ENCODE results near the gene RPS6KA4.

RPS6KA4 gene

GRCh38 chr11:64327993-64328392, 31.0 kb upstream of the RPS6KA4 start:
- FAIRE-seq = no peak

DNA sequence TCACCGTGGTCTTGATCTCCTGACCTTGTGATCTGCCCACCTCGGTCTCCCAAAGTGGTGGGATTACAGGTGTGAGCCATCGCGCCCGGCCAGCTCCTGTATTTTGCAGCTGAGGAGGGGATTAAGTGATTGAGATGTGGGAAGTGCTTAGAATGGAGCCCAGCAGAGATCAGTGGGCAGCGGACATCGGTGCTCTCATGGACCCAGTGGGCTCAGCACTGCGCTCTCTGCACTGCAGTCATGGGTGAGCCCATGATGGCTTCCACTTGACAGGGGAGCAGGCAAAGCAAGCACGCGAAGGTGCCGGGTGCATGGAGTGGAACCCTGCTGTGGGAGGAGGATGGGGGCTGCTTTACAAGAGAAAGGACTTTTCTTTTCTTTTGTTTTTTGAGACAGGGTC, 28.1 kb upstream of the RPS6KA4 start:
- no peak for FAIRE-seq

- no peak for FAIRE-seq
Measured at GRCh38 chr11:64331569-64332371, 27.2 kb upstream of the RPS6KA4 start.

DNA sequence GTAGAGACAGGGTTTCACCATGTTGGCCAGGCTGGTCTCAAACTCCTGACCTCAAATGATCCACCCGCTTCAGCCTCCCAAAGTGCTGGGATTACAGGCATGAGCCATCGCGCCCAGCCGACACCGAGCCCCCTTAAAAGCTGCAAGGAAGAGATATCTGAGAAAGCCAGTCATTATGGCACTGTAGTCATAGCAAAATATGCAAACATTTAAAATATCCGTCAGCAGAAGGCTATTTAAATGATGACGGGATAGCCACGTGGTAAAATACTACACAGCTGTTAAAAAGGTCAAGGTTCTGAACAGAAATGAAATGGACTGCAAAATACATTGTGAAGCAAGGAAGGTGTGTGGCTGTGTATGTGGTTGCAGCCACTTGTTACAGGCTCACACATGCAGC, 25.4 kb upstream of the RPS6KA4 start:
- FAIRE-seq = no peak

DNA sequence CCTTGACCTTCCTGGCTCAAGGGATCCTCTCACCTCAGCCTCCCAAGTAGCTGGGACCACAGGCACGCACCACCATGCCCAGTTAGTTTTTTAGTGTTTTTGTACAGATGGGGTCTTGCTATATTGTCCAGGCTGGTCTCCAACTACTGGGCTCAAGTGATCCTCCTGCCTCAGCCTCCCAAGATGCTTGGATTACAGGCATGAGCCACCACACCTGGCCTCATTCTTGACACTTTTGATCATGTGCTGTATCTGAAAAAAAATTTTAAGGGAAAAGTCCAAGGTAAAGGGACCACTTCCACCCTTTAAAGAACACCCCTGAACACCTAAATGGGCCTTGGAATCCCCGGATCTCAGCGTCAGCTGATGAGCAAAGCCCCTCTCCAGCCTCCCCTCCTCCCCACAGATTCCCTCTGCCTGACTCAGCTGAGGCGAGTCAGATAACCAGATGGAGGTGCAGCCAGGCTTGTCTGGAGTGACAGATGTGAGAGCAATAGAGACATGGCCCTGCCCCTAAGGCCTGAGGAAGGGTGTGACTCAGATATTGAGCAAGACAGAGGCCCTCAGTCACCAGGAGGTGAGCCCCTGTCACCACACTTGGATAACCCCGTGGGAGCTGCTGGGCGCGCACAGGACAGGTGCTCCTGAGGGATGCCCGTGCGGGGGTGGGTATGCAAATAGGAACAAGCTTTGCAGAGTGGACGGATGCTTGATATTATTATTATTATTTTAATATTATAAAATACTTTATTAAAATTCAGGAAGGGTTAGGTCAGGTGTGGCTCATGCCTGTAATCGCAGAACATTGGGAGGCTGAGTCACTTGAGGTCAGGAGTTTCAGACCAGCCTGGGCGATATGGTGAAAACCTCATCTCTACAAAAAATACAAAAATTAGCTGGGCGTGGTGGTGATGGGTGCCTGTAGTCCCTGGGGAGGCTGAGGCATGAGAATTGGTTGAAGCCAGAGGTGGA, 23.9 kb upstream of the RPS6KA4 start:
- no peak for FAIRE-seq

DNA sequence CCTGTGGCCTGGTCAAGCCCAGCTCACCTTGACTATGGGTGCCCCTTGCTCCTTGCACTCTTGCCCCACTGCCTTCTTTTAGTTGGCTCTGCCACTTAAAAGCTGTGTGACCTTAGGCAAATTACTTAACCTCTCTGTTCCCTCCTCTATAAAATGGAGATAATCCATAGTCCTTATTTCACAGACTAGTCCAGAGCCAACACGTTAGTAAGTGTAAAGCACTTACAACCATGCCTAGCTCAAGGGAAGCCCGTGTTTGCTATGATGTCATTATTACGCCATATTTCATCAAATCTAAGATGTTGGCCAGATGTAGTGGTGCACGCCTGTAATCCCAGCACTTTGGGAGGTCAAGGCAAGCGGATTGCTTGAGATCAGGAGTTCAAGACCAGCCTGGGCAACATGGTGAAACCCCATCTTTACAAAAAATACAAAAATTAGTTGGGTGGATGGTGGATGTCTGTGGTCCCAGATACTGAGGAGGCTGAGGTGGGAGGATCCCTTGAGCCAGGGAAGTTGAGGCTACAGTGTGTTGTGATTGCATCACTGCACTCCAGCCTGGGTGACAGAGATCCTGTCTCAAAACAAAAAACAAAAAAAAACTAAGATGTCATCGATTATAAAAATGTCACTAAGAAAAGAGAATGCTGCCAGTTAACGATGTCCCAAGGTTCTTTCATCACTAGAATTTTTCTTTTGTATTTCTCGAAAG, 21.3 kb upstream of the RPS6KA4 start:
- no peak for FAIRE-seq

DNA sequence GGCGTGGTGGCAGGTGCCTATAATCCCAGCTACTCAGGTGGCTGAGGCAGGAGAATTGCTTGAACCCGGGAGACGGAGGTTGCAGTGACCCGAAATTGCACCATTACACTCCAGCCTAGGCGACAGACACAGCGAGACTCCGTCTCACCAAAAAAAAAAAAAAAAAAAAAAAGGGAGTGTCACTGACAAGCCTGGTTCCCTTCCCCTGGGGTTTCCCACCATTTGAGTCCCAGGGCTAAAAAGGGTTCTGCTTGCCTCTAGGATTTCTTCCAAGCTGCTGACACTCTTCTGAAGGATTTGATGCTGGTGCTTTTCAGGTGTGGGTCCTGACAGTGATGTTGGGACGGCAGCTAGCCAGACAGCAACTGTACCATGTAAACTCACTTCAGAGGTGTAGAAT, 20.2 kb upstream of the RPS6KA4 start:
- FAIRE-seq = no peak

DNA sequence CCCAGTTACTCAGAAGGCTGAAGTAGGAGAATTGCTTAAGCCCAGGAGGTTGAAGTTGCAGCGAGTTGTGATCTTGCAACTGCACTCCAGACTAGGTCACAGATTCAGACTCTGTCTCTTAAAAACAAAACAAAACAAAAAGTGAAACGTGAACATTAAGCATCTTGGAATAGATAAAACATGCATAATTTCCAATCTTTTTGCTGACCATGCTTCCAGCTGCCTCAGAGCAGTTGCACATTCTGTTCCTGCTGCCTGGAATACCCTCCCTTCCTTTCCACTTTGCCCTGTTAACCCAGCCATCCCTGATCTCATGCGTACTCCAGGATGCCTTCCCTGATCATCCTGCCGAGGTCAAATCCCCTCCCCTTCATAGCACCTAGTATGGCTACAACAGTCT, 19.7 kb upstream of the RPS6KA4 start:
- FAIRE-seq = no peak

GRCh38 chr11:64339754-64340408, 19.1 kb upstream of the RPS6KA4 start, which contains the start of gene CCDC88B:
Gene CCDC88B (plus strand): TSS chr11:64340204. CDS start chr11:64340267, 63 bp downstream.
- FAIRE-seq = no peak

DNA sequence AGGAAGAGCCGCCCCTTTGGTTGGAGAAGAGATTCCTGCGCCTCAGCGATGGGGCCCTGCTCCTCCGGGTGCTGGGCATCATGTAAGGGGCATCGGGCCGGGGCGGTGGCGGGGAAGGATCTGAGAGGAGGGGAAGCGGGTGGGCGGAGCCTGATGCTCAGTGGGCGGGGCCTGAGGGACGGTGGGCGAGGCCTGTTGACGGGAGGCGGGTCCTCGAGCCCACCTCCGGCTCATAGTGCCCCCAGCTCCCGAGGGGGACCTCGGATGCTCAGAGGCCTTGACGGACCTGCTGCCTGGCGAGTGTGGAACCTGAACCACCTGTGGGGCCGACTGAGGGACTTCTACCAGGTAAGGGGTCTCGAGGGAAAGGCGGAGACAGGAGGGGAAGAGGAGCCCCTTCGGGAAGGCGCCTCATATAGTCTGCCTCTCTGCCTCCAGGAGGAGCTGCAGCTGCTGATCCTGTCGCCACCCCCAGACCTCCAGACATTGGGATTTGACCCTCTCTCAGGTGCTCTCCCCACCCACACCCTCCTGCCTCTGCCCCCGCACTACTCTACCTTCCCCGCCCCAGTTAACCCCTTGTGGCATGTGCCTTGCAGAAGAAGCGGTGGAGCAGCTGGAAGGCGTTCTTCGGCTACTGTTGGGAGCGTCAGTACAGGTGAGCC, 18.2 kb upstream of the RPS6KA4 start:
- FAIRE-seq = no peak

DNA sequence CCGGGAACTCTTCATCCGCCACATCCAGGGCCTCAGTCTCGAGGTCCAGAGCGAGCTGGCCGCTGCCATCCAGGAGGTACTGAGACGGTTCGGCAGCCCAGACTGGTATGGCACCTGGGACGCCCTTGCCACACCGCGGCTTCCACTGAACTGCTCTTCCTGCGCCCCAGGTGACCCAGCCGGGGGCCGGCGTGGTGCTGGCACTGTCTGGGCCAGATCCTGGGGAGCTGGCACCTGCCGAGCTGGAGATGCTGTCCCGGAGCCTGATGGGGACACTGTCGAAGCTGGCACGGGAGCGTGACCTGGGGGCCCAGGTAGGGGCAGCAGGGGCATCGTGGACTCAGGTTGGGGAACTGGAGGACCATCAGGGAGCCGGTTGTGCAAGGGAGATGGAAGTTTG, 17.5 kb upstream of the RPS6KA4 start:
- FAIRE-seq = no peak

DNA sequence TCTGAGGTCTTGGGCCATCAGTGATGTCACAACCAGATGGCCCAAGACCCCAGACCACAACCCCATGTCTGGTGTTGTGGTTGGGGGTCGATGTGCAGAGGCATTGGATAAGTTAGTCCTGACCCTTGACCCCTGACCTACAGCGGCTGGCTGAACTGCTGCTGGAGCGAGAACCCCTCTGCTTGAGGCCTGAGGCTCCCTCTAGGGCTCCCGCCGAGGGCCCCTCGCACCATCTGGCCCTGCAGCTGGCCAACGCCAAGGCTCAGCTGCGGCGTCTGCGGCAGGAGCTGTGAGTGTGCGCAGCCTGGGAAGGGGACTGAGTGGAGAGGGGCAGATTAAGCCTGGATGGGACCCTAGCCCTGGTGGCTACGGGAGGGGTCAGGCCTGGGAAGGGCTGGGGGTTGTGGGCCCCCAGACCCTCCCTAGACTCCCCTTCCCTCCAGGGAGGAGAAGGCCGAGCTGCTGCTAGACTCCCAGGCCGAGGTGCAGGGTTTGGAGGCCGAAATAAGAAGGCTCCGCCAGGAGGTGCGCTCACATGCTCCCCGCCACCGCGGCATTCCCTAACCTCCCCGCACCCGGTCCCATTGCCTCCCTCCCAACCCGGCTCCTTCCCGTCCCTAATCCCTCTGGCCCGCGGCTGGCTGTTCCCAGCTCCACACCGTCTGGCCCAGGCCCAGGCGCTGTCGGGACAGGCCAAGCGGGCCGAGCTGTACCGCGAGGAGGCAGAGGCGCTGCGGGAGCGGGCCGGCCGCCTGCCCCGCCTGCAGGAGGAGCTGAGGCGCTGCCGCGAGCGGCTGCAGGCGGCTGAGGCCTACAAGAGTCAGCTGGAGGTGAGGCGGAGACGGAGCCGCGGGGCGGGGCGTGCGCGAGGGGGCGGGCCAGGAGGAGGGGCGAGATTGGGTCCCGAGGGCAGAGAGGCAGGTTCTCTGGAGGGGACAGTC, 16.8 kb upstream of the RPS6KA4 start:
- FAIRE-seq = no peak

DNA sequence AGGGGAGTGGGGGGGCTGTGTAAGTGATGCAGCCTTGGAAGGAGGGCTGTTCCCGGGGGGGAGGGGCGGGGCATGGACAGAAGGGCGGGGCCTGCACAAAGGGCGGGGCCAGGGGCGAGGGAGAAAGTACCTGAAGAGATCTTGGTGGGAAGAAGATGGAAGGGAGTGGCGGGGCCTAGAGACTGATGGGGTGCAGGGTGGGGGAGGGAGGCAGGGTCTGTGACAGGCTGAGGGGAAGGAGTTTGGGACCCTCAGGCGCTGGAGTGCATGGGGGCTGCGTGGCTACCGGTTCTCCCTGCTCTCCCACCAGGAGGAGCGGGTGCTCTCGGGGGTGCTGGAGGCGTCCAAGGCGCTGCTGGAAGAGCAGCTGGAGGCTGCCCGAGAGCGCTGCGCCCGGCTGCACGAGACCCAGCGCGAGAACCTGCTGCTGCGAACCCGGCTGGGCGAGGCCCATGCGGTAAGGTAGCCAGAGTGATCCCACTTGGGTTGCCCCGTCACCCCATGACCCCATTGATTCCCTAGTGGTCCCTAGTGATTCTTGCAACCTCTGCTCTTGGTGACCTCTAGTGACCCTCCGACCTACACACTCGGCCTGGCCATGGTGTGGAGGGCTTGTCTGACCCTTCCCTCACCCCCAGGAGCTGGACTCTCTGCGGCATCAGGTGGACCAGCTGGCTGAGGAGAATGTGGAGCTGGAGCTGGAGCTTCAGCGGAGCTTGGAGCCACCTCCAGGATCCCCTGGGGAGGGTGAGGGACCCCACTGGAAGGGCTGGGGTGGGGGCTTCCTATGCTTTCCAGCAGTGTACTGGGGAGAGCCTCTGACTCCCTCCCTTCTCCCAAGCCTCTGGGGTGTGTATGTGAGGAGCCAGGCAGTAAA, 15.9 kb upstream of the RPS6KA4 start:
- no peak for FAIRE-seq

GRCh38 chr11:64343767-64344559, 15.0 kb upstream of the RPS6KA4 start:
- FAIRE-seq = no peak

DNA sequence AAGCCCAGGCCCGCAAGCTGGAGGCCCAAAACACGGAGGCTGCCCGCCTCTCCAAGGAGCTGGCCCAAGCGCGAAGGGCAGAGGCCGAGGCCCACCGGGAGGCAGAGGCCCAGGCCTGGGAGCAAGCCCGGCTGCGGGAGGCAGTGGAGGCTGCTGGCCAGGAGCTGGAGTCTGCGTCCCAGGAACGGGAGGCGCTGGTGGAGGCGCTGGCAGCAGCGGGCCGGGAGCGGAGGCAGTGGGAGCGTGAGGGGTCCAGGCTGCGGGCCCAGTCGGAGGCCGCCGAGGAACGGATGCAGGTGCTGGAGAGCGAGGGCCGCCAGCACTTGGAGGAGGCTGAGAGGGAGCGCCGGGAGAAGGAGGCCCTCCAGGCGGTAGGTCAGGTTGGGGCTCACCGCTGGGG, 14.2 kb upstream of the RPS6KA4 start:
- FAIRE-seq = no peak

GRCh38 chr11:64347193-64347867, 11.6 kb upstream of the RPS6KA4 start:
- no peak for FAIRE-seq

DNA sequence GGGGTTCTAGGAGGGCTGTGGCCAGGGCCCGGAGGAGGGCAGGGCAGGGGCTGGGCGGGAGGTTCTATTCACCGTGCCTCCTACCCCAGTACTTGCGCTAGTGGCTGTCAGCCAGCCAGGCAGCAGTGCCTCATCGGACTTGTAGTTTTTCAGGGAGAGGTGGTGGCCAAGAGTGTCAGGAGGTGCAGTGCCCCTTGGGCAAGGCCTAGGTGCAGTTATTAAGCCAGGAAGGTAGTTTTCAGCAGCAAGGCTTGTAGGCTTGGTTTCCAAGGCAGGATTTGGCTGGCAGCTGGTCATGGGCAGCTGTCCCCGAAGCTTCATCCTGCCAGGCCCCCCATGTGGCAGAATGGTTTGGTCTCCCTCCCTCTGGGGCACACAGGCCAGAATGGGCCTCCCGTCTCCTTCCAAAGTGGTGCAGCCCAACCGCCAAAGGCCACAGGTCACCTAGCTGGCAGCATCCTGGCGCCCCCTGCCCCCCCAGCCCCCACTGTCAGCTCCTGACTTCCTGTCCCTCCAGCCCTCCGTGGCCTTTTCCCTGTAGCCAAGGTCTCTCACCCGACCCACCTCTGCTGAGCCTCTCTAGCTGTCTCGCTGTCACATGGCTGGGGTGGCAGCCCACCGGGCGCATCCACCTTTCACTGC, 10.5 kb upstream of the RPS6KA4 start:
- no peak for FAIRE-seq

DNA sequence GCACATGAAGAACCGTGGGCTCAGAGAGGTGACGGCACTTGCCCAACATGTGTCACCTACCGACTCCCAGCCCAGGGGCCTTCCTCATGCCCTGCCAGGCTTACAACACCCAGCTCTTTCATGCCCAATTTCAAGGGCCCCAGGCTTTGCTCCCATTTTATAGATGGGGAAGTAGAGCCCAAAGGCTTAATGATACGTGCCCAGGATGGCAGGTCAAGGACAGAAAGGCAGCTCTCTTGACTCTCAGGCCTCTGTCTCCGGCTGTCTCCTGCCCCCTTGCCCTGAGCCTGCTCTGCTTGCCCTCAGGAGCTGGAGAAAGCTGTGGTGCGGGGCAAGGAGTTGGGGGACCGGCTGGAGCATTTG, 10.0 kb upstream of the RPS6KA4 start:
- no peak for FAIRE-seq
